IMR-90 (cell line): Measurements from ENCODE around the gene PRPH2.
A peak's percentile ranks its signal among the peaks of the same experiment; 100 is the strongest.

Experiments used
- BHLHE40 ChIP-seq: fragments of 150-350 bp; IDR thresholded peaks from 2 replicates; pipeline ENCODE4 v1.6.1; 2016; ENCODE audit warnings: mild to moderate bottlenecking, low read depth, low read length
- CEBPB ChIP-seq: IDR thresholded peaks from 2 replicates; pipeline ENCODE4 v1.6.1; 2012; ENCODE audit warnings: low read depth, low read length, improper control_type of control experiment
- FOS ChIP-seq: fragments of 150-350 bp; IDR thresholded peaks from 2 replicates; pipeline ENCODE4 v1.6.1; 2016; ENCODE audit warnings: low read depth, low read length
- MAFK ChIP-seq: IDR thresholded peaks from 2 replicates; pipeline ENCODE4 v1.6.1; 2012; ENCODE audit warnings: low read depth, low read length, improper control_type of control experiment
- MAZ ChIP-seq: IDR thresholded peaks from 2 replicates; pipeline ENCODE4 v1.6.1; 2012; ENCODE audit warnings: low read depth, mild to moderate bottlenecking, low read length, improper control_type of control experiment, moderate library complexity, borderline replicate concordance
- MXI1 ChIP-seq: IDR thresholded peaks from 2 replicates; pipeline ENCODE4 v1.6.1; 2012; ENCODE audit warnings: low read depth, mild to moderate bottlenecking, low read length, moderate library complexity, borderline replicate concordance
- NFE2L2 ChIP-seq: fragments of 150-350 bp; IDR thresholded peaks from 2 replicates; pipeline ENCODE4 v1.6.1; 2016; ENCODE audit warnings: low read depth, mild to moderate bottlenecking, low read length
- POLR2A ChIP-seq: IDR thresholded peaks from 2 replicates; pipeline ENCODE4 v1.6.1; 2012; ENCODE audit warnings: mild to moderate bottlenecking, low read depth, low read length
- RAD21 ChIP-seq: IDR thresholded peaks from 2 replicates; pipeline ENCODE4 v1.6.1; 2012; ENCODE audit warnings: low read length, improper control_type of control experiment
- RCOR1 ChIP-seq: IDR thresholded peaks from 2 replicates; pipeline ENCODE4 v1.6.1; 2012; ENCODE audit warnings: mild to moderate bottlenecking, low read length, improper control_type of control experiment; ENCODE audit not compliant: insufficient replicate concordance
- RFX5 ChIP-seq: IDR thresholded peaks from 2 replicates; pipeline ENCODE4 v1.8.0; 2012; ENCODE audit warnings: low read depth, mild to moderate bottlenecking, low read length, moderate library complexity
- SMC3 ChIP-seq: fragments of 150-350 bp; IDR thresholded peaks from 2 replicates; pipeline ENCODE4 v1.6.1; 2016; ENCODE audit warnings: low read depth, mild to moderate bottlenecking, antibody characterized with exemption, low read length, moderate library complexity
- TF ChIP-seq, protein P1 (sequence below): conservative IDR thresholded peaks from 2 replicates; pipeline ENCODE4 v1.5.1; 2012; ENCODE audit warnings: mild to moderate bottlenecking, low read depth, low read length, improper control_type of control experiment
- TF ChIP-seq, protein P2 (sequence below): fragments of 150-350 bp; IDR thresholded peaks from 2 replicates; pipeline ENCODE4 v1.6.1; 2017; ENCODE audit warnings: mild to moderate bottlenecking, antibody characterized with exemption, low read length, low read depth

DNA sequence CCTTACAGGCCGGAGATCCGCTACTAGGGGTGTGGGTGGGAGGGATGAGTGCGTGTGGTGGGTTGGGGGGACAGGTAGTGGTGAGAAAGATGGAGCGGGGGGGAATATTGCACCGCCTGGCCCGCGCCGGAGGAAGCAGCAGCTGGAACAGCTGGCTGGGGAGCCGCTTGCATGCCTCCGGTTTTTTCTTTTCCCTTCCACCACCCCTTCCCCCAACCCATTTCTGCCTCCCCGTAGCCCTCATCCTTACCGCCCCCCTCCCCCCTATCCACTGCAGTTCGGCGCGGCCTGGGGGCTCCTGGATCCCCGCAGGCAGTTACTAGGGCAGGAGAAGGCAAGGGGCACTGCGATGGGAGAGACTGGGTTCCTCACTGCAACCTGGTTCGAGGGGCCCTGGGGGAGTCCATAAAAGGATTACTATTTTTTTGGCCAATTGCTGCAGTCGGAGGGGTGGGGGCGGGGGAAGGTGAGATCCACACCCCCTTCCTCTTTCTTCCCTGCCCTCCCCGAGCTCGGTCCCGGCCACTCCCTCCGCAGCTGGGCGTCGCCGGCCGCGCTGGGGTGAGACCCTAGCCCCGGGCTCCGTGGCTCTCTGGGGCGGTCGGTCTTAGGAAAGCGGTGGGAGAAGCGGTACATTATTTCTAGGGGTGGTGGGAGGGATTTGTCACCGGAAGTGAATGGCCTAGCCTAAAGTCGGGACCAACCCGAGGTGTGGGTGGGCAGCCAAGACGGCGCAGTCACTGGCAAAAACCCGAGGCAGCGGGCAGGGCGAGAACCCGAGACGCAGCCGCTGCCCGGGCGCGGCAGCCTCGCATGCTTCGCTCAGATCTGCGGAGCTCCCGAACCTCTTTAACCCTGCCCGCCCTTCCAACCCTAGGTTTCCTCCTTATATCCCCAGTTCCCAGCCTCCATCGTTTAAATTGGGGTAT lies 24.3 kb upstream of the PRPH2 start:
- TF ChIP-seq, protein P1, sequence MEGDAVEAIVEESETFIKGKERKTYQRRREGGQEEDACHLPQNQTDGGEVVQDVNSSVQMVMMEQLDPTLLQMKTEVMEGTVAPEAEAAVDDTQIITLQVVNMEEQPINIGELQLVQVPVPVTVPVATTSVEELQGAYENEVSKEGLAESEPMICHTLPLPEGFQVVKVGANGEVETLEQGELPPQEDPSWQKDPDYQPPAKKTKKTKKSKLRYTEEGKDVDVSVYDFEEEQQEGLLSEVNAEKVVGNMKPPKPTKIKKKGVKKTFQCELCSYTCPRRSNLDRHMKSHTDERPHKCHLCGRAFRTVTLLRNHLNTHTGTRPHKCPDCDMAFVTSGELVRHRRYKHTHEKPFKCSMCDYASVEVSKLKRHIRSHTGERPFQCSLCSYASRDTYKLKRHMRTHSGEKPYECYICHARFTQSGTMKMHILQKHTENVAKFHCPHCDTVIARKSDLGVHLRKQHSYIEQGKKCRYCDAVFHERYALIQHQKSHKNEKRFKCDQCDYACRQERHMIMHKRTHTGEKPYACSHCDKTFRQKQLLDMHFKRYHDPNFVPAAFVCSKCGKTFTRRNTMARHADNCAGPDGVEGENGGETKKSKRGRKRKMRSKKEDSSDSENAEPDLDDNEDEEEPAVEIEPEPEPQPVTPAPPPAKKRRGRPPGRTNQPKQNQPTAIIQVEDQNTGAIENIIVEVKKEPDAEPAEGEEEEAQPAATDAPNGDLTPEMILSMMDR: no peak
- peak; percentile 84 for TF ChIP-seq POLR2A
- TF ChIP-seq NFE2L2: no peak
- TF ChIP-seq SMC3: no peak
- TF ChIP-seq MAFK: no peak
- TF ChIP-seq BHLHE40: no peak
- no peak for TF ChIP-seq RAD21
- TF ChIP-seq, protein P2, sequence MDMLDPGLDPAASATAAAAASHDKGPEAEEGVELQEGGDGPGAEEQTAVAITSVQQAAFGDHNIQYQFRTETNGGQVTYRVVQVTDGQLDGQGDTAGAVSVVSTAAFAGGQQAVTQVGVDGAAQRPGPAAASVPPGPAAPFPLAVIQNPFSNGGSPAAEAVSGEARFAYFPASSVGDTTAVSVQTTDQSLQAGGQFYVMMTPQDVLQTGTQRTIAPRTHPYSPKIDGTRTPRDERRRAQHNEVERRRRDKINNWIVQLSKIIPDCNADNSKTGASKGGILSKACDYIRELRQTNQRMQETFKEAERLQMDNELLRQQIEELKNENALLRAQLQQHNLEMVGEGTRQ: no peak
- no peak for TF ChIP-seq RFX5
- TF ChIP-seq MXI1: peak; percentile 32; the same call in 1 of the 2 replicates
- no peak for TF ChIP-seq FOS
- no peak for TF ChIP-seq CEBPB
- TF ChIP-seq RCOR1: no peak
- TF ChIP-seq MAZ: peak; percentile 67
